NCI-H1105 treated with DMSO at 0.1 percent for 48 hours (cell line): ENCODE data around the gene TTBK2.
"Not testable (repeated sequence)": the region's sequence is repeated elsewhere in the genome, so short reads cannot be mapped to it uniquely, and the experiment has no call there.

Experiments
- DNase-seq: peaks from one replicate; lab custom pipeline; 2025; lab: John Stamatoyannopoulos, UW

TTBK2 gene

GRCh38 chr15:42903388-42904324, 16.9 kb downstream of the TTBK2 start:
- DNase-seq: no peak

GRCh38 chr15:42893911-42894310, 26.7 kb downstream of the TTBK2 start:
- not testable (repeated sequence) for DNase-seq

GRCh38 chr15:42891569-42891968, 29.0 kb downstream of the TTBK2 start:
- no peak for DNase-seq

- no peak for DNase-seq
Measured at GRCh38 chr15:42890161-42890913, 30.2 kb downstream of the TTBK2 start.

GRCh38 chr15:42887384-42887783, 33.2 kb downstream of the TTBK2 start:
- DNase-seq: not testable (repeated sequence)

- no peak for DNase-seq
Measured at GRCh38 chr15:42880121-42880520, 40.5 kb downstream of the TTBK2 start.

- DNase-seq: peak; percentile 36
Measured at GRCh38 chr15:42879443-42879842, 41.1 kb downstream of the TTBK2 start.

- DNase-seq: no peak
Measured at GRCh38 chr15:42876224-42876623, 44.4 kb downstream of the TTBK2 start.

- no peak for DNase-seq
Measured at GRCh38 chr15:42868683-42869082, 51.9 kb downstream of the TTBK2 start.

GRCh38 chr15:42863572-42864239, 56.9 kb downstream of the TTBK2 start:
- DNase-seq: no peak

- DNase-seq: no peak
Measured at GRCh38 chr15:42858999-42859789, 61.4 kb downstream of the TTBK2 start.

- DNase-seq: no peak
Measured at GRCh38 chr15:42858540-42858939, 62.0 kb downstream of the TTBK2 start.

- DNase-seq: no peak
Measured at GRCh38 chr15:42854576-42854975, 66.0 kb downstream of the TTBK2 start.

GRCh38 chr15:42849836-42850235, 70.7 kb downstream of the TTBK2 start:
- DNase-seq: no peak

GRCh38 chr15:42848846-42849245, 71.7 kb downstream of the TTBK2 start:
- DNase-seq: no peak

- DNase-seq: no peak
Measured at GRCh38 chr15:42846647-42847046, 73.9 kb downstream of the TTBK2 start.

- DNase-seq: no peak
Measured at GRCh38 chr15:42845581-42845980, 75.0 kb downstream of the TTBK2 start.

GRCh38 chr15:42843699-42844098, 76.9 kb downstream of the TTBK2 start:
- no peak for DNase-seq

- no peak for DNase-seq
Measured at GRCh38 chr15:42836251-42836650, 84.3 kb downstream of the TTBK2 start.

- no peak for DNase-seq
Measured at GRCh38 chr15:42832576-42832975, 88.0 kb downstream of the TTBK2 start.

GRCh38 chr15:42826251-42826890, 94.2 kb downstream of the TTBK2 start:
- DNase-seq: no peak
